Uterus (tissue), 4 donors: Measurements from ENCODE around the gene FOXN3. TPM values are rescaled to one million over a fixed set of nuclear protein-coding genes. Genes with fewer than 3 reads are reported as not detected.

Source experiments
- DNase-seq, 2 donors: peaks; one replicate each; pipeline ENCODE4 v3.0.0-alpha.2; 2019 to 2020
- H3K27ac ChIP-seq, 2 donors: fragments of 200-600 bp; sonication (generic); 1 replicate in 1 of 2; 2 replicates in 1 of 2; pipeline ENCODE4 v1.5.1; 2016 to 2018
- H3K27me3 ChIP-seq, 2 donors: fragments of 200-600 bp; sonication (generic); one replicate each; pipeline ENCODE4 v1.5.1; 2018 to 2019; ENCODE audit warnings: control low read depth in 1 of 2
- H3K36me3 ChIP-seq, 2 donors: fragments of 200-600 bp; sonication (generic); one replicate each; pipeline ENCODE4 v1.5.1; 2019; ENCODE audit warnings: control low read depth in 1 of 2
- H3K4me1 ChIP-seq, 2 donors: fragments of 200-600 bp; sonication (generic); one replicate each; pipeline ENCODE4 v1.5.1; 2018 to 2019; ENCODE audit warnings: control low read depth in 1 of 2
- H3K4me3 ChIP-seq, 2 donors: fragments of 200-600 bp; sonication (generic); 1 replicate in 1 of 2; 2 replicates in 1 of 2; pipeline ENCODE4 v1.5.1; 2018 to 2019; ENCODE audit warnings: mild to moderate bottlenecking in 1 of 2
- H3K9me3 ChIP-seq, 2 donors: fragments of 200-600 bp; sonication (generic); one replicate each; pipeline ENCODE4 v1.5.1; 2019; ENCODE audit warnings: control low read depth in 1 of 2
- POLR2A ChIP-seq, 2 donors: fragments of 450-650 bp; IDR thresholded peaks; one replicate each; pipeline ENCODE4 v1.6.1; 2016; ENCODE audit warnings: antibody characterized with exemption in 2 of 2, mild to moderate bottlenecking in 1 of 2, moderate library complexity in 1 of 2
- intact Hi-C: fragments of 100-400 bp; cut with DNase I; formaldehyde crosslinking; loops from one replicate; pipeline ENCODE4 v1.15.1; 2023; ENCODE audit warnings: low total_unique reads
- total RNA-seq, 4 donors: library from RNA; depleted of rRNA in 3 of 4; stranded (reverse); fragments of >200 nt in 3 of 4; gene quantifications; one replicate each; pipeline versions ENCODE4 v1.1.0 to v1.2.4, GENCODE V29; 2014 to 2023
- TF ChIP-seq, protein P1 (sequence below), 4 experiments: fragments of 200-600 bp in 2 of 4; fragments of 450-650 bp in 2 of 4; sonication (generic) in 2 of 4; IDR thresholded peaks; one replicate each; pipeline ENCODE4 v1.5.1; 2016 to 2019; ENCODE audit warnings: antibody characterized with exemption in 4 of 4, mild to moderate bottlenecking in 2 of 4, moderate library complexity in 1 of 4
- donor health status: DM: yes; HTN: yes; CAD: no.

FOXN3 gene
- total RNA-seq, 4 donors from 2014 or later: 37.7 to 103 (median 74.9) TPM

- Histone ChIP-seq H3K27me3 (no peaks in the 10 kb centered on the region), H3K27ac (no peak overlapping the region)
- intact Hi-C loops: no loop called here
Measured at GRCh38 chr14:89284333-89285058, 132.5 kb downstream of the FOXN3 start.

GRCh38 chr14:89283327-89284060 is 133.5 kb downstream of the FOXN3 start:
- no peak for DNase-seq
- Histone ChIP-seq H3K4me1 (no peaks in the 10 kb centered on the region), H3K36me3 (no peaks in the 10 kb centered on the region), H3K27ac (no peak overlapping the region), H3K9me3 (no peaks in the 10 kb centered on the region), H3K27me3 (no peaks in the 10 kb centered on the region), H3K4me3 (no peak overlapping the region)
- TF ChIP-seq, protein P1, sequence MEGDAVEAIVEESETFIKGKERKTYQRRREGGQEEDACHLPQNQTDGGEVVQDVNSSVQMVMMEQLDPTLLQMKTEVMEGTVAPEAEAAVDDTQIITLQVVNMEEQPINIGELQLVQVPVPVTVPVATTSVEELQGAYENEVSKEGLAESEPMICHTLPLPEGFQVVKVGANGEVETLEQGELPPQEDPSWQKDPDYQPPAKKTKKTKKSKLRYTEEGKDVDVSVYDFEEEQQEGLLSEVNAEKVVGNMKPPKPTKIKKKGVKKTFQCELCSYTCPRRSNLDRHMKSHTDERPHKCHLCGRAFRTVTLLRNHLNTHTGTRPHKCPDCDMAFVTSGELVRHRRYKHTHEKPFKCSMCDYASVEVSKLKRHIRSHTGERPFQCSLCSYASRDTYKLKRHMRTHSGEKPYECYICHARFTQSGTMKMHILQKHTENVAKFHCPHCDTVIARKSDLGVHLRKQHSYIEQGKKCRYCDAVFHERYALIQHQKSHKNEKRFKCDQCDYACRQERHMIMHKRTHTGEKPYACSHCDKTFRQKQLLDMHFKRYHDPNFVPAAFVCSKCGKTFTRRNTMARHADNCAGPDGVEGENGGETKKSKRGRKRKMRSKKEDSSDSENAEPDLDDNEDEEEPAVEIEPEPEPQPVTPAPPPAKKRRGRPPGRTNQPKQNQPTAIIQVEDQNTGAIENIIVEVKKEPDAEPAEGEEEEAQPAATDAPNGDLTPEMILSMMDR (IDR thresholded peaks at IDR 0.05): no peak
- no peak for TF ChIP-seq POLR2A (IDR thresholded peaks at IDR 0.05)
- intact Hi-C loops: no loop called here

More at GRCh38 chr14:89284333-89285058, 132.5 kb downstream of the FOXN3 start:
- no peak for DNase-seq
- TF ChIP-seq, protein P1 (IDR thresholded peaks at IDR 0.05): no peak
- TF ChIP-seq POLR2A (IDR thresholded peaks at IDR 0.05): no peak
- Histone ChIP-seq H3K36me3 (no peaks in the 10 kb centered on the region), H3K4me3 (no peak overlapping the region), H3K9me3 (no peaks in the 10 kb centered on the region), H3K4me1 (no peaks in the 10 kb centered on the region)

DNA sequence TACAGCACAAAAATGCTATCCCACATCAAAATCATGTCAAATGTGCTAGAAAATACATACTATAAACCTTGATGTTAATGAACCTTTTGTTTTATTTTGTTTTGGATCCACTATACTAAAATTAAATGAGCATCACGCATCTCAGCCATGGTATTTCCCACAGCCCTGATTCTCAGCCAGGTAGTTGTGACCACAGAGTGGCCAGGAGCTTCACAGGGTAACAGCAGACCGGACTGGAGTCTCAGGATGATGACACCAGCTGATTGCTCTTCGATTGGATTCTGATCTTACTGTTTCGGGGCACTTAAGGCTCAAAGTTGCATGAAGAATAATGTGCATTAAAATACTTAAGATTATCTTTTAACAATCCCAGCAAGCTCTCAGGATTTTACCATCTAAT is 134.8 kb downstream of the FOXN3 start:
- no peaks in the 10 kb centered on the region for H3K36me3 ChIP-seq
- H3K4me3 ChIP-seq: no peak overlapping the region
- intact Hi-C loops: no loop called here
- no peak overlapping the region for H3K27ac ChIP-seq
- no peaks in the 10 kb centered on the region for H3K9me3 ChIP-seq
- H3K27me3 ChIP-seq: no peaks in the 10 kb centered on the region
- TF ChIP-seq POLR2A (IDR thresholded peaks at IDR 0.05): no peak
- TF ChIP-seq, protein P1 (IDR thresholded peaks at IDR 0.05): no peak
- H3K4me1 ChIP-seq: no peaks in the 10 kb centered on the region
- DNase-seq: no peak

GRCh38 chr14:89280600-89280999 is 136.4 kb downstream of the FOXN3 start:
- TF ChIP-seq, protein P1 (IDR thresholded peaks at IDR 0.05): no peak
- no peak for TF ChIP-seq POLR2A (IDR thresholded peaks at IDR 0.05)
- Histone ChIP-seq H3K9me3 (no peaks in the 10 kb centered on the region), H3K27me3 (no peaks in the 10 kb centered on the region), H3K27ac (no peak overlapping the region), H3K4me3 (no peak overlapping the region), H3K36me3 (no peaks in the 10 kb centered on the region), H3K4me1 (no peaks in the 10 kb centered on the region)
- intact Hi-C loops: no loop called here
- no peak for DNase-seq

- no peaks in the 10 kb centered on the region for H3K36me3 ChIP-seq
- H3K9me3 ChIP-seq: no peaks in the 10 kb centered on the region
- intact Hi-C loops: no loop called here
- TF ChIP-seq, protein P1 (IDR thresholded peaks at IDR 0.05): no peak
- no peak for TF ChIP-seq POLR2A (IDR thresholded peaks at IDR 0.05)
- no peak overlapping the region for H3K27ac ChIP-seq
- H3K4me1 ChIP-seq: no peaks in the 10 kb centered on the region
- no peak overlapping the region for H3K4me3 ChIP-seq
- no peaks in the 10 kb centered on the region for H3K27me3 ChIP-seq
- DNase-seq: no peak
Measured at GRCh38 chr14:89279649-89280232, 137.3 kb downstream of the FOXN3 start.
